HG02571 (cell line): Measurements from ENCODE around the gene PPM1B.
"Not testable (repeated sequence)": the region's sequence is repeated elsewhere in the genome, so short reads cannot be mapped to it uniquely, and the experiment has no call there.

ENCODE experiments used
- ATAC-seq: cut with Tn5 transposase; IDR thresholded peaks from one replicate; pipeline ENCODE4 v1.9.1; 2021; ENCODE audit warnings: mild to moderate bottlenecking, moderate library complexity; ENCODE audit not compliant: unreplicated experiment

PPM1B gene

GRCh38 chr2:44155666-44156446, 12.8 kb upstream of the PPM1B start:
- ATAC-seq = no peak

DNA sequence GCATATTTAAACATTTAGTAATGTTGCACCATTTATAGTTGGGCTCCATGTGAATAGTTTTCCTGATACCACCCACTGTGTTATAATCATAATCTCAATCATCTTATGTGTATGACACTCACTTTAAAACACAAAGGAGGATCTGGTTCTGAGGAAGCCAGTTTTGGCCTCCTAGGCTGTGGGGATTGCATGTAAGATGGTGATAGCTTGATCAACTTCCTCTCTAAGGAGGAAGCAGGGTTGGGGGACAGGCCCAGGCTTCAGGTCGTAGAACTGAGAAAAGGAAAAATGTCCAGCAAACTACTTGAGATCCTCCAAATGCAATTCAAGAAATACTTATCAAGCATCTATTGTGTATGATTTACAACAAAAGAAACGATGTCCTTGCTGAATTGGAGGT, 4.9 kb upstream of the PPM1B start:
- ATAC-seq = no peak

- ATAC-seq = no peak
These were observed 4.1 kb upstream of the PPM1B start for GRCh38 chr2:44164617-44165016.

GRCh38 chr2:44166096-44166495, 2.6 kb upstream of the PPM1B start:
- ATAC-seq = no peak

- ATAC-seq = no peak
These were observed 1.3 kb upstream of the PPM1B start for GRCh38 chr2:44167311-44167907.

- peak; percentile 82 for ATAC-seq
These were observed 581 bp upstream of the PPM1B start for GRCh38 chr2:44167908-44168680.

GRCh38 chr2:44169155-44169898, 652 bp downstream of the PPM1B start:
- peak; percentile 1 for ATAC-seq

DNA sequence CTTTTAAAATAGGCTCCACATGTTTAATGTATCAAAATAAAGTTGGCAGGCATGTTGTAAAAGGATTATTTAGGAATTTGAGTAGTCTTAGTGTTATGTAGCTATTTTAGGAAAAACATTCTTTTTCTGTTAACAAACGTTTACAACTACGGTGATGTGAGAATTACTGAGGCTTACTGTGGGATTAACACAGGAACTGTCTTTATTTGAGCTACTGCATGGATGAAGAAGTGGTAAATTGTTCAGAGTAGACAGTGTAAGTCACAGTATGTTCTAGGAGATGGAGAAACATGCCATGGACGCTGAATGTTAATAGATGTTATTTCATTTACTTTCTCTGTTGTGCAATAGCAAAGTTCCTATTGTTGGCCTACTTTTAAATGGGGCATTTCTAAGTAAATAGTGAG, 1.6 kb downstream of the PPM1B start:
- ATAC-seq = no peak

- ATAC-seq = no peak
These were observed 2.3 kb downstream of the PPM1B start for GRCh38 chr2:44171018-44171417.

- ATAC-seq = not testable (repeated sequence)
These were observed 2.8 kb downstream of the PPM1B start for GRCh38 chr2:44171442-44171841.

GRCh38 chr2:44172576-44172975, 3.9 kb downstream of the PPM1B start:
- no peak for ATAC-seq

DNA sequence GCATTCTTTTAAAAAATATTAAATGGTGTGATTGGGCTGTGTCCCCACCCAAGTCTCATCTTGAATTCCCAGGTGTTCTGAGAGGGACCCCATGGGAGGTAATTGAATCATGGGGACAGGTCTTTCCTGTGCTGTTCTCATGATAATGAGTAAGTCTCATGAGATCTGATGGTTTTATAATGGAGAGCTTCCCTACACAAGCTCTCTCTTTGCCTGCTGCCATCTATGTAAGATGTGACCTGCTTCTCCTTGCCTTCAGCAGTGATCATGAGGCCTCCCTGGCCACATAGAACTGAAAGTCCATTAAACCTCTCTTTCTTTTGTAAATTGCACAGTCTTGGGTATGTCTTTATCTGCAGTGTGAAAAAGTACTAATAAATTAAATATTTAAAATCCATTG, 10.3 kb downstream of the PPM1B start:
- no peak for ATAC-seq

- ATAC-seq = no peak
These were observed 13.0 kb downstream of the PPM1B start for GRCh38 chr2:44181648-44182047.

GRCh38 chr2:44184106-44184505, 15.4 kb downstream of the PPM1B start:
- no peak for ATAC-seq

DNA sequence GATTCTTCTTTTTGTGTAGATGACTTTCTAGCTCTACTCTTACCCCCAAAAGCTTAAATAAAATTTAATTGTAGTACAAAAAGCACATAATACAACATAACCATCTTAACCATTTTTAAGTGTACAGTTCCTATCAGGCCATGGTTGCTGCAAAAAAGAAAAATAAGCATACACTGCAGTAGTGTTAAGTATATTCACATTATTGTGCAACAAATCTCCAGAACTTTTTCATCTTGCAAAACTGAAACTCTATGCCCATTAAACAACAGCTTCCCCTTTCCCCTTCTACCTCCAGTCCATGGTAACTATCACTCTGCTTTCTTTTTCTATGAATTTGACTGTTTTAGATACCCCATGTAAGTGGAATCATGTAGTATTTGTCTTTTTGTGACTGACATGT, 18.1 kb downstream of the PPM1B start:
- no peak for ATAC-seq

DNA sequence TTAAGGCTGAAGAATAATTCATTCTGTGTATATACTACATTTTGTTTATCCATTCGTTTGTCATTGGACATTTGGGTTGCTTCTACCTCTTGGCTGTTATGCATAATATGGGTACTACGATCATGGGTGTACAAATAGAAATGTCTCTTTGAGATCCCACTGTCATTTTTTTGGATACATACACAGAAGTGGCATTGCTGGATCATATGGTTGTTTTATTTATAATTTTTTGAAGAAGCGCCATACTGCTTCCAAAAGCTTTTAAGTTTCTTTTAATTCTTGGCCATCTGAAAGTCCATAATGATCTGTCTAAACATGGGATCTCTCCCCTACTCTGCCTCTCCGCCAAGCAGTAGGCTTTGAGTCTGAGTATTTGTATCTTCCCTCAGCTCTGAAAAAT, 18.6 kb downstream of the PPM1B start:
- no peak for ATAC-seq

- no peak for ATAC-seq
These were observed 20.0 kb downstream of the PPM1B start for GRCh38 chr2:44188696-44189095.

GRCh38 chr2:44189104-44189503, 20.4 kb downstream of the PPM1B start:
- ATAC-seq = no peak

- ATAC-seq = no peak
These were observed 21.9 kb downstream of the PPM1B start for GRCh38 chr2:44190526-44190925.

GRCh38 chr2:44191739-44192138, 23.1 kb downstream of the PPM1B start:
- peak; percentile 90 for ATAC-seq

DNA sequence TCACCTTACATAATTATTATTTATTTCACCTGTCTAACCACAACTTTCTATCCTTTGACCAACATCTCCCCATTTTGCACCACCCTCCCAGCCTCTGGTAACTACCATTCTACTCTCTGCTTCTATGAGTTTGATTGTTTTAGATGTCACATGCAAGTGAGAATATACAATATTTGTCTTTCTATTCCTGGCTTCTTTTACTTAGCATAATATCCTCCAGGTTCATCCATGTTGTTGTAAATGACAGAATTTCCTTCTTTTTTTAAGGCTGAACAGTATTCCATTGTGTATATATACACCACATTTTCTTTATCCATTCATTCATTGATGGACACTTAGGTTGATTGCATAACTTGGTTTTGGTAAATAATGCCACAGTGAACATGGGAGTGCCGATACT, 24.0 kb downstream of the PPM1B start:
- ATAC-seq = no peak
